OCI-M2 (cell line): ENCODE data around the gene ADAT1.

Experiments used
- DNase-seq: peaks from one replicate; lab custom pipeline; 2025; ENCODE audit not compliant: unreplicated experiment; lab: John Stamatoyannopoulos, UW

Gene ADAT1

GRCh38 chr16:75622761-75623605 is at the start of gene ADAT1:
Gene ADAT1 (minus strand): TSS chr16:75623281. CDS start chr16:75620799, 2,482 bp downstream.
- peak; percentile 41 for DNase-seq

GRCh38 chr16:75667503-75667902 is 44.4 kb upstream of the ADAT1 start:
- no peak for DNase-seq

- no peak for DNase-seq
Observed at GRCh38 chr16:75660726-75661302, 37.7 kb upstream of the ADAT1 start.

- no peak for DNase-seq
Observed at GRCh38 chr16:75660321-75660720, 37.2 kb upstream of the ADAT1 start.

- no peak for DNase-seq
Observed at GRCh38 chr16:75658175-75658574, 35.1 kb upstream of the ADAT1 start.

GRCh38 chr16:75653922-75654321 is 30.8 kb upstream of the ADAT1 start:
- DNase-seq: no peak

GRCh38 chr16:75648265-75649076 is 25.4 kb upstream of the ADAT1 start:
- no peak for DNase-seq

- DNase-seq: no peak
Observed at GRCh38 chr16:75647492-75648264, 24.6 kb upstream of the ADAT1 start, which contains the start of the genes KARS1 and TERF2IP. Gene KARS1 (minus strand): TSS chr16:75647665. CDS start chr16:75647639, 26 bp downstream. Gene TERF2IP (plus strand): TSS chr16:75647773. CDS start chr16:75647883, 110 bp downstream.

- no peak for DNase-seq
Observed at GRCh38 chr16:75647112-75647491, 24.0 kb upstream of the ADAT1 start.

GRCh38 chr16:75644240-75645012 is 21.3 kb upstream of the ADAT1 start:
- DNase-seq: no peak

GRCh38 chr16:75640598-75640997 is 17.5 kb upstream of the ADAT1 start:
- DNase-seq: no peak

- no peak for DNase-seq
Observed at GRCh38 chr16:75635036-75635435, 12.0 kb upstream of the ADAT1 start.

- no peak for DNase-seq
Observed at GRCh38 chr16:75632857-75633256, 9.8 kb upstream of the ADAT1 start.

- DNase-seq: no peak
Observed at GRCh38 chr16:75630052-75630451, 7.0 kb upstream of the ADAT1 start.

- no peak for DNase-seq
Observed at GRCh38 chr16:75629132-75629531, 6.1 kb upstream of the ADAT1 start.

GRCh38 chr16:75628351-75628750 is 5.3 kb upstream of the ADAT1 start:
- no peak for DNase-seq

GRCh38 chr16:75627851-75628250 is 4.8 kb upstream of the ADAT1 start:
- DNase-seq: no peak

GRCh38 chr16:75626806-75627205 is 3.7 kb upstream of the ADAT1 start:
- no peak for DNase-seq

GRCh38 chr16:75624921-75625334 is 1.8 kb upstream of the ADAT1 start:
- DNase-seq: no peak

- peak; percentile 62 for DNase-seq
Observed at GRCh38 chr16:75621170-75621477, 2.0 kb downstream of the ADAT1 start.
